Neural progenitor cell (in vitro differentiated cells): ENCODE results near the gene HMCES.

Experiments used
- EZH2 ChIP-seq: fragments of 200-600 bp; sonication (generic); IDR thresholded peaks from 2 replicates; pipeline ENCODE4 v1.6.1; 2017; ENCODE audit warnings: antibody characterized with exemption, mild to moderate bottlenecking, moderate library complexity
- TF ChIP-seq, protein P1 (sequence below): fragments of 200-600 bp; sonication (generic); IDR thresholded peaks from 2 replicates; pipeline ENCODE4 v1.5.1; 2017; ENCODE audit warnings: antibody characterized with exemption, mild to moderate bottlenecking

DNA sequence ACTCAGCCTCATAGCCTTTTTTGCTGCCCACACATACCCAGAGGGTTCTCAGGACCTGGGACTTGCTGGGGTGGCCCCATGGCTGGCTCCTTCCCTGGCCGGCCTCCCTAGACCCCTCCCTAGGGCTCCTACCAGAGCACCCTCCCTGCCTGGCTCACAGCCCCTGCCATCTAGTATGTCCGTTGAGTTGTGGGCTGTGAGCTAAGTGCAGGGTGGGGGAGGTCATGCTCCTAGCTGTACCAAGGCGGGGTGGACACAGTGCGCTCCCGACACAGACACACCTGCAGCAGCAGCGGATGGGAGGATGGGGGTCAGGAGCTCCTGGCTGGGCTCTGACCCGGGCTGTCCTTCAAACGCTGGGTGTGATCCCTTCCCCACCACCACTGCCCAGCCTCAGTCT lies 41.6 kb downstream of the HMCES start:
- TF ChIP-seq, protein P1, sequence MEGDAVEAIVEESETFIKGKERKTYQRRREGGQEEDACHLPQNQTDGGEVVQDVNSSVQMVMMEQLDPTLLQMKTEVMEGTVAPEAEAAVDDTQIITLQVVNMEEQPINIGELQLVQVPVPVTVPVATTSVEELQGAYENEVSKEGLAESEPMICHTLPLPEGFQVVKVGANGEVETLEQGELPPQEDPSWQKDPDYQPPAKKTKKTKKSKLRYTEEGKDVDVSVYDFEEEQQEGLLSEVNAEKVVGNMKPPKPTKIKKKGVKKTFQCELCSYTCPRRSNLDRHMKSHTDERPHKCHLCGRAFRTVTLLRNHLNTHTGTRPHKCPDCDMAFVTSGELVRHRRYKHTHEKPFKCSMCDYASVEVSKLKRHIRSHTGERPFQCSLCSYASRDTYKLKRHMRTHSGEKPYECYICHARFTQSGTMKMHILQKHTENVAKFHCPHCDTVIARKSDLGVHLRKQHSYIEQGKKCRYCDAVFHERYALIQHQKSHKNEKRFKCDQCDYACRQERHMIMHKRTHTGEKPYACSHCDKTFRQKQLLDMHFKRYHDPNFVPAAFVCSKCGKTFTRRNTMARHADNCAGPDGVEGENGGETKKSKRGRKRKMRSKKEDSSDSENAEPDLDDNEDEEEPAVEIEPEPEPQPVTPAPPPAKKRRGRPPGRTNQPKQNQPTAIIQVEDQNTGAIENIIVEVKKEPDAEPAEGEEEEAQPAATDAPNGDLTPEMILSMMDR: no peak
- TF ChIP-seq EZH2: no peak
